LoVo (cell line): ENCODE results near the gene GPHA2.
A peak's percentile ranks its signal among the peaks of the same experiment; 100 is the strongest.

Source experiments
- DNase-seq: peaks from one replicate; pipeline ENCODE4 v3.0.0-alpha.2; 2016; ENCODE audit warnings: low spot score

Gene GPHA2

GRCh38 chr11:64891215-64891848 lies 44.4 kb downstream of the GPHA2 start:
- DNase-seq: peak; percentile 78

DNA sequence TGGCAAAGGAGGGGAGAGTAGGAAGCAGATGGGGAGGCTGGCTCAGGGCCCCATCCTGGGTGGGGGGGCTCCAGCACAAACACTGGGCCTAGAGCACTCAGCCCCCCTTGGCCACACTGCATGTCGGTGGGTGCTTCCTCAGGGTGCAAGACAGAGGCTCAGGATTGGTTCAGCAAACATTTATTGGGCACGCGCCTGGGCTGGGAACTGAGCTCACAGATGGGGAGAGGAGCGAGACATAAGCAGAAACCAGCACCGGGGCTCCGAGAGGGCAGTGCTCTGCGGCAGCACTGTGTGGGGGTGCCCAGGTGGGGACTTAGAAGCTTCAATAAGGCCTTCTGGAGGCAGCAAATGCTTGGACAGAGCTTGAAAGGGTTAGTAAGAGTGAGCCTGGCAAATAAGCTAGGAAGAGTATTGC lies 45.2 kb downstream of the GPHA2 start:
- no peak for DNase-seq

- peak; percentile 90 for DNase-seq
These were observed 46.8 kb downstream of the GPHA2 start for GRCh38 chr11:64888729-64889511.

DNA sequence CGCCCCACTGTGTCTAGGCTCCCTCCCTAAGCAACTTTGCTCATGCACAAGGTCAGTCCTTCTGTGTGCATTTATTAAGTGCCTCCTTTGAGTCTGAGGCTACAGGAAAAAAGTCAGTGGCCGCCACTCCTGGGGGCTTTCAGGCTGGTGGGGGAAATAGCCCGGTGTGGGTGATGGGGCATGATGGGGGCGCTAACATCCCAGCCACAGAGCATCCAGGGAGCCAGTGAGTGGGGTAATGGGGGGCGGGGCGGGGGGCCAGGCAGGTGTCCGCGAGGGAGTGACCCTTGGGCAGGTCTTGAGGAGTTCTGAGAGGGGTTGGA lies 47.3 kb downstream of the GPHA2 start:
- DNase-seq: no peak

- peak; percentile 67 for DNase-seq
These were observed 47.8 kb downstream of the GPHA2 start for GRCh38 chr11:64887757-64888405.

- DNase-seq: no peak
These were observed 48.4 kb downstream of the GPHA2 start for GRCh38 chr11:64887234-64887756.

DNA sequence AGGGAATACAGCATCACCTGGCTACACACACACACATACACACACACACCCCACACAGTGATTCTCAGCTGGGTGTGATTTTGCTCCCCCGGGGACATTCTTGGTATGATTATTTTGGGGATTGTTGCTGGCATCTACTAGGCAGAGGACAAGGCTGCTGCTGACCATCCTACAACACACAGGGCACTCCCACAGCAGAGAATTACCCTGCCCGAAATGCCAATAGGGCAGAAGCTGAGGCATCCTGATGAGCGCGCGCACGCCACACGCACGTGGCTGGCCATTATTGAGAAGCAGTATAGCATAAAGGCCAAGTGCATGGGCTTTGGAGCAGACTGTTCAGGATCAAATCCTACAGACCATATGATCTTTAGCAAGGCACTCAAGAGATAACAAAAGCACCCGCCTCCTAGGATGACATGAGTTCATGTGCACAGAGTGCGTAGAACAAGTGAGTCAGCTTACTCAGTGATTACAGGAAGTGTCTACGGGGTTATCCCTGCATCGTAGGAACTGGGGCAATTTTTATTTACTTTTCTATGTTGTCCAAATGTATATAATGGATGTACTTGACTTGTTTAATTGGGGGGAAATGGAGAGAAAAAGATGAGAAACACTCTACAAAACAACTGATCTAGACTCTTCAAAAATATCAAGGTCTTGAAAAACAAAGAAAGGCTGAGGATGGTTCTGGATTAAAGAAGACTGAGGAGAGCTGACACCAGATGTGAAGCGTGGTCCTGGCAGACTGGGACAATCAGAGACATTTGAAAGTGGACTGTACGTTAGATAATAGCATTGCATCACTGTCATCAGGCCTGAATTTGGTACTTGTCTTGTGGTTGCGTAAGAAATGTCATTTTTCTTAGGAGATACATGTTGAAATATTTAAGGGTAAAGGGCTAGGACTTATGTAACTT lies 50.1 kb downstream of the GPHA2 start:
- no peak for DNase-seq
